Pancreas (tissue), 10 donors: ENCODE data around the gene INPP5D. TPM values are rescaled to one million over a fixed set of nuclear protein-coding genes. Genes with fewer than 3 reads are reported as not detected.

ENCODE experiments used
- ATAC-seq, 4 donors: fragments of 200-7000 bp; cut with Tn5 transposase; one replicate each; pipeline versions ENCODE4 v1.8.0 to v1.9.1; 2020; ENCODE audit warnings: mild to moderate bottlenecking in 4 of 4, moderate library complexity in 4 of 4
- DNase-seq, 6 donors: peaks; one replicate each; pipeline ENCODE4 v3.0.0-alpha.2; 2020
- FAIRE-seq: peaks from 2 replicates; lab custom pipeline; 2012; peaks lifted over from hg19 to GRCh38; lab: Jason Lieb, UNC
- H3K27ac ChIP-seq, 4 donors: fragments of 200-600 bp; sonication (generic); 1 replicate in 3 of 4; 2 replicates in 1 of 4; pipeline versions ENCODE4 v1.5.0 to v1.8.0; 2020
- H3K27me3 ChIP-seq, 4 donors: fragments of 200-600 bp; one replicate each; pipeline ENCODE4 v1.8.0; 2021
- H3K36me3 ChIP-seq, 3 donors: fragments of 200-600 bp; sonication (generic) in 1 of 3; one replicate each; pipeline versions ENCODE4 v1.5.0 to v1.8.0; 2020 to 2021
- H3K4me1 ChIP-seq, 3 donors: fragments of 200-600 bp; one replicate each; pipeline ENCODE4 v1.8.0; 2021
- H3K4me3 ChIP-seq, 4 donors: fragments of 200-600 bp; sonication (generic) in 2 of 4; one replicate each; pipeline versions ENCODE4 v1.5.0 to v1.8.0; 2020 to 2021
- H3K9me3 ChIP-seq, 4 donors: fragments of 200-600 bp; one replicate each; pipeline ENCODE4 v1.8.0; 2021
- WGBS, 2 donors: extraction: QIAGEN DNeasy Blood & Tissue Kit; methylation state at CpG; one replicate each; pipeline ENCODE4 v1.1.7; 2013; 5-methylcytosine and 5-hydroxymethylcytosine counted together
- intact Hi-C, 3 donors: fragments of 100-400 bp; cut with DNase I; formaldehyde crosslinking; loops; one replicate each; pipeline versions ENCODE4 v1.11.1 to v1.14.2; 2022
- polyA plus RNA-seq, 2 donors: library from polyadenylated mRNA; stranded (reverse); fragments of 200-250 nt; gene quantifications; one replicate each; pipeline ENCODE4 v1.2.3, GENCODE V29; 2013
- total RNA-seq, 6 donors: library from RNA; stranded (reverse); fragmentation: NEBNext Ultra II Directional in 4 of 6; extraction: Animal tissue kit (Norgen Biotek cat#: 25700) in 4 of 6; gene quantifications; one replicate each; pipeline versions ENCODE4 v1.2.1 to v1.2.4, GENCODE V29; 2021 to 2023
- TF ChIP-seq, protein P1 (sequence below), 4 donors: fragments of 200-600 bp; sonication (generic) in 3 of 4; IDR thresholded peaks; one replicate each; pipeline versions ENCODE4 v1.5.0 to v1.8.0; 2021; ENCODE audit warnings: antibody characterized with exemption in 4 of 4
- donor health status: healthy with polysubstance abuse.
- donor health status: DM: no; HTN: no; CAD: no; lungs with moderate emphysema.
- donor health status: DM: no; HTN: no; CAD: no.
- donor health status: control.
- donor health status: control.
- donor health status: Bipolar disorder and iron deficiency.
- donor health status: DM: yes; HTN: yes; CAD: no.
- donor health status: DM: no; HTN: no; CAD: no.
- donor health status: DM: no; HTN: no; CAD: no.
- donor health status: DM: yes; HTN: yes; CAD: no.

INPP5D gene
- total and polyA plus RNA-seq, 8 donors: 1.1 to 11.4 (median 2.3) TPM

DNA sequence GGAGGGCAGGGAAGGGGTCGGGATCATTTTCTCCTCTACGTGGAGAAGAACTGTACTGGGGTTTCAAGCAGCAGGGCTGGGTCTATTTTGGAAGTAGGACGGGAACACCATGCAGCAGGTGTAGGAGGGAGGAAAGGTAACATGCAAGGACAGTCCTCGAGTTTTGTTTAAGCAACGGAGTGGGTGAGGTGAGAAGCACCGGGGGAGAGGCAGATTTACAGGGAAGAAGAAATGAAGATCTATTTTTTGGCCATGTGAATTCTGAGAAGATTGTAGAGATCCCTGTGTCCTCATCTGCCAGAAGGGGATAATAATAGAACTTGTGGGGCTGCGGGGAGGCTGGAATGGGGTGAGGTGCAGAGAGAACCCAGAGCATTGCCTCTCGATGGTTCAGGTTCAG lies 85.6 kb downstream of the INPP5D start:
- no peaks in the 10 kb centered on the region for H3K9me3 ChIP-seq
- ATAC-seq: no peak
- intact Hi-C loops: no loop called here
- 68 to 76% methylated on average over 8 of the region's 8 CpGs for WGBS, 2 donors
- no peaks in the 10 kb centered on the region for H3K27me3 ChIP-seq
- DNase-seq: no peak
- no peaks in the 10 kb centered on the region for H3K36me3 ChIP-seq
- no peak for FAIRE-seq
- H3K4me1 ChIP-seq: no peaks in the 10 kb centered on the region
- TF ChIP-seq, protein P1, sequence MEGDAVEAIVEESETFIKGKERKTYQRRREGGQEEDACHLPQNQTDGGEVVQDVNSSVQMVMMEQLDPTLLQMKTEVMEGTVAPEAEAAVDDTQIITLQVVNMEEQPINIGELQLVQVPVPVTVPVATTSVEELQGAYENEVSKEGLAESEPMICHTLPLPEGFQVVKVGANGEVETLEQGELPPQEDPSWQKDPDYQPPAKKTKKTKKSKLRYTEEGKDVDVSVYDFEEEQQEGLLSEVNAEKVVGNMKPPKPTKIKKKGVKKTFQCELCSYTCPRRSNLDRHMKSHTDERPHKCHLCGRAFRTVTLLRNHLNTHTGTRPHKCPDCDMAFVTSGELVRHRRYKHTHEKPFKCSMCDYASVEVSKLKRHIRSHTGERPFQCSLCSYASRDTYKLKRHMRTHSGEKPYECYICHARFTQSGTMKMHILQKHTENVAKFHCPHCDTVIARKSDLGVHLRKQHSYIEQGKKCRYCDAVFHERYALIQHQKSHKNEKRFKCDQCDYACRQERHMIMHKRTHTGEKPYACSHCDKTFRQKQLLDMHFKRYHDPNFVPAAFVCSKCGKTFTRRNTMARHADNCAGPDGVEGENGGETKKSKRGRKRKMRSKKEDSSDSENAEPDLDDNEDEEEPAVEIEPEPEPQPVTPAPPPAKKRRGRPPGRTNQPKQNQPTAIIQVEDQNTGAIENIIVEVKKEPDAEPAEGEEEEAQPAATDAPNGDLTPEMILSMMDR (IDR thresholded peaks at IDR 0.05): no peak
- no peak overlapping the region for H3K4me3 ChIP-seq
- H3K27ac ChIP-seq: no peak overlapping the region

DNA sequence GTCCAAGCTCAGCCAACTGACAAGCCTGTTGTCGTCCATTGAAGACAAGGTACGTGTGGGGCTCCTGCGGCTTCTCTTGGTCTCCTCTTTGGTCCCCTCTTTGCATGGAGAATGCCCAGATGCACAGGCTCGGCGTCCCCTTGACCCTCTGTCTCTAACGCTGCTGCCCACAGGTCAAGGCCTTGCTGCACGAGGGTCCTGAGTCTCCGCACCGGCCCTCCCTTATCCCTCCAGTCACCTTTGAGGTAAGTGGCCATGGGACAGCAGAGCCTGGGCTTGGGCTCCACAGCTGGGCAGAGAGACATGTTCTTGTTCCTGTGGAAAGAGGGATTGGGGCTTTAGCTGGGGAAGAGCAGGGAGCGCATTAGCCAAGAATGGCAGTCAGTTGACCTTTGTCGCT lies 86.1 kb downstream of the INPP5D start:
- 79 to 83% methylated on average over 11 of the region's 11 CpGs for WGBS, 2 donors
- intact Hi-C loops: no loop called here
- DNase-seq (no peak), ATAC-seq (no peak), FAIRE-seq (no peak)
- TF ChIP-seq, protein P1 (IDR thresholded peaks at IDR 0.05): no peak
- Histone ChIP-seq H3K27me3 (no peaks in the 10 kb centered on the region), H3K27ac (no peak overlapping the region), H3K4me3 (no peak overlapping the region), H3K36me3 (no peaks in the 10 kb centered on the region), H3K9me3 (no peaks in the 10 kb centered on the region), H3K4me1 (no peaks in the 10 kb centered on the region)

DNA sequence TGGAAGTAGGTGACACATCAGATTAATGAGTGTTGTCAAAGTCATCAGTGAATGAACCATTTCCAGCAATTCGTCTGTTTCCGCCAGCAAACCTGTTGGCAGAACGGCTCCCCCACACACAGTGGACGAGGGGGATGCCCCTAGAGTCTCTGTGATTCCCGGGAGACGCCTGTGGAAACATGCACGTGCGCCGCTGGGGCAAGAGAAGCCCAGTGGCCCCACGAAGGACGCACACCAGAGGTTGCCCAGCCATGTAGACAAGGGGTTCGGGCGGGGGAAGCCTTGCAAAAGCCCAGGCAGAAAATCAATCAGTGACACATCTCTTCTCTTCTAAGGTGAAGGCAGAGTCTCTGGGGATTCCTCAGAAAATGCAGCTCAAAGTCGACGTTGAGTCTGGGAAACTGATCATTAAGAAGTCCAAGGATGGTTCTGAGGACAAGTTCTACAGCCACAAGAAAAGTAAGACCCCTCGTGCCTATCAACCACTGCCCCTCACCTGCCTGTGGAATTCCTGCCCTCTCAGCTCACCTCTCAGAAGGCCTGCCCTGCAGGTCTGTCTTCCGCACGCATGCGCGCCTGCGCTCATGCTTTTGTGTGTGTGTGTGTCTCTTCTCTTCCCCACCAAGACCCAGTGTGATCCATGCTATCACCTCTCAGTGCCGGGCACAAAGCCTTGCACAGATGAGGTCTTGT lies 87.1 kb downstream of the INPP5D start:
- DNase-seq: no peak
- Histone ChIP-seq H3K36me3 (no peaks in the 10 kb centered on the region), H3K9me3 (no peaks in the 10 kb centered on the region), H3K27me3 (no peaks in the 10 kb centered on the region), H3K4me3 (no peak overlapping the region), H3K4me1 (no peaks in the 10 kb centered on the region), H3K27ac (no peak overlapping the region)
- no peak for ATAC-seq
- FAIRE-seq: no peak
- TF ChIP-seq, protein P1 (IDR thresholded peaks at IDR 0.05): no peak
- intact Hi-C loops: no loop called here
- 63 to 68% methylated on average over 22 of the region's 22 CpGs for WGBS, 2 donors

DNA sequence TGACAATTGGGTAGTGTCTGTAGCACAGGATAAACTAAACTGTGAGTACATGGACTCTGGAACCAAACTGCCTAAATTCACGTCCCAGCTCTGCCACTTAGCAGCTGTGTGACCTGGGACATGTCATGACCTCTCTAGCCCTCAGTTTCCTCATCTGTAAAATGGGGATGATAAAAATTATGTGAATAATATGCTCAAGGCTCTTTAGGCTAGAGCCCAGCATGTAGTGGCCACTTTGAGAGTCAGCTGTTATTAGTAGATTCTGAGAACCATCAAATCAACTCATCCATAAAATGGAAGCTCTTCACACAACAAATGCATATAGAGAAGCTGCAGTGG lies 87.7 kb downstream of the INPP5D start:
- Histone ChIP-seq H3K9me3 (no peaks in the 10 kb centered on the region), H3K27ac (no peak overlapping the region), H3K4me1 (no peaks in the 10 kb centered on the region), H3K4me3 (no peak overlapping the region), H3K36me3 (no peaks in the 10 kb centered on the region), H3K27me3 (no peaks in the 10 kb centered on the region)
- no peak for ATAC-seq
- FAIRE-seq: no peak
- TF ChIP-seq, protein P1 (IDR thresholded peaks at IDR 0.05): no peak
- 75 to 83% methylated on average over 1 of the region's 1 CpG for WGBS, 2 donors
- DNase-seq: no peak
- intact Hi-C loops: no loop called here

DNA sequence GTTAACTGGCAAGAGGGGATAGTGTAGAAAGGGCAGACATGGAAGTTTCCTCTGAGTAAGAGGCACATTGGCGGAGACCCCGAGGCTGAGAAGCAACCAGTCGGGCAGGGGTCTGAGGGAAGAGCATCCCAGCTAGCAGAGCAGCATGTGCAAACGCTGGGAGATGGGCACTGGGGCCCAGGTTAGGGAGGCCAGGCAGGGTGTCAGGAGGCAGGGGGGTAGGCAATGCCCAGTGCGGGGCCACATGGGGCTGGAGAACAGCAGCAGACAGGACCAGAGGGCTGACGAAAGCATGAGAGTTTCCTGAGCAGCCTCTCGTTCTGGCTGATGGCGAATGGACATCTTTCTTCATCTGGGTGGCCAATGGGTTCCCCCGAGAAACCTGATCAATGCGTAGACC lies 88.2 kb downstream of the INPP5D start:
- H3K36me3 ChIP-seq: no peaks in the 10 kb centered on the region
- no peak for FAIRE-seq
- intact Hi-C loops: no loop called here

More for the DNA sequence above, 88.2 kb downstream of the INPP5D start:
- Histone ChIP-seq H3K9me3 (no peaks in the 10 kb centered on the region), H3K27me3 (no peaks in the 10 kb centered on the region), H3K4me3 (no peak overlapping the region), H3K4me1 (no peaks in the 10 kb centered on the region), H3K27ac (no peak overlapping the region)
- TF ChIP-seq, protein P1 (IDR thresholded peaks at IDR 0.05): no peak
- DNase-seq (no peak), ATAC-seq (no peak)
- WGBS, 2 donors: 74 to 82% methylated on average over 10 of the region's 10 CpGs
